ENCODE data around the gene NFATC3.

DNA sequence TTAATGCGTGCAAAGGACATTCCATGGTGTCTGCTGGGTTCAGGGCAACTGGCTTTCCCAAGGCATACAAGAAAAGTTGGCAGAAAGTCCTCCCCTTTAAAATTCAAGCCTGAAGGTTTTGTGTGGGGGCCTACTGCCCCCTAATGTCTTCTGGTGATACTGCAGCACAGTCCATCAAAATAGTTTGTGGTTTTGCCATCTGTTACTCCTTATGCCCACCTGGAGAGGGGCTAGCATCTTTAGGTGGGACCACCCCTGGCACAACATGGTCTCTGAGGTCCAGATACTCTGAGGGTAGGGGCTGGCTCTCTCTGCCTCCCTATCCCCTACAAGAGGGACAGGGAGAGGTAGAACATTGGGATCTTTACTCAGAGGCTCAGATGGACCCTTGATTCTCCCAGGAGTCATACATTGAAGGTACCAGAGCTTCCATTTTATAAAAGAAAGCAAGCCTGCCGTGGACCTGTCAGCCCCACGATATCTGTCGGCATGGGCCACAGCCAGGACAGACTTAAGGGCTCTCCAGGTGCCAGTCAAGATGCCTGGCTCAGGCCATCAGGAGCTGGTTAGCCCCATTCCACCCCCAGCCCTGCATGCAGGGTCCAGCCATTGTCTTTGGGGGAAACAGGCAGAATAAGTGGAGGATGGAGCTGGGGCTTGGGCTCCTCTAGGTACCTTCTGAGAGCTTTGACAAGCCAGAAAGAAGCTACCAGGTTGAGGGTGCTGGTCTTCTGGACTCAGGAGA is 144.4 kb downstream of the NFATC3 start:
- TF ChIP-seq, protein P1, sequence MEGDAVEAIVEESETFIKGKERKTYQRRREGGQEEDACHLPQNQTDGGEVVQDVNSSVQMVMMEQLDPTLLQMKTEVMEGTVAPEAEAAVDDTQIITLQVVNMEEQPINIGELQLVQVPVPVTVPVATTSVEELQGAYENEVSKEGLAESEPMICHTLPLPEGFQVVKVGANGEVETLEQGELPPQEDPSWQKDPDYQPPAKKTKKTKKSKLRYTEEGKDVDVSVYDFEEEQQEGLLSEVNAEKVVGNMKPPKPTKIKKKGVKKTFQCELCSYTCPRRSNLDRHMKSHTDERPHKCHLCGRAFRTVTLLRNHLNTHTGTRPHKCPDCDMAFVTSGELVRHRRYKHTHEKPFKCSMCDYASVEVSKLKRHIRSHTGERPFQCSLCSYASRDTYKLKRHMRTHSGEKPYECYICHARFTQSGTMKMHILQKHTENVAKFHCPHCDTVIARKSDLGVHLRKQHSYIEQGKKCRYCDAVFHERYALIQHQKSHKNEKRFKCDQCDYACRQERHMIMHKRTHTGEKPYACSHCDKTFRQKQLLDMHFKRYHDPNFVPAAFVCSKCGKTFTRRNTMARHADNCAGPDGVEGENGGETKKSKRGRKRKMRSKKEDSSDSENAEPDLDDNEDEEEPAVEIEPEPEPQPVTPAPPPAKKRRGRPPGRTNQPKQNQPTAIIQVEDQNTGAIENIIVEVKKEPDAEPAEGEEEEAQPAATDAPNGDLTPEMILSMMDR (IDR thresholded peaks at IDR 0.05) = peak; percentile 62 to 93 (median 88)
- TF ChIP-seq POLR2A (IDR thresholded peaks at IDR 0.05) = no peak
